Neural progenitor cell (in vitro differentiated cells): ENCODE data around the gene XPR1. TPM values are rescaled to one million over a fixed set of nuclear protein-coding genes. Genes with fewer than 3 reads are reported as not detected.

Source experiments
- DNase-seq: peaks from one replicate; pipeline ENCODE4 v3.0.0-alpha.2; 2016; ENCODE audit warnings: low spot score
- H2AFZ ChIP-seq: fragments of 200-600 bp; sonication (generic); replicated peaks from 2 replicates; pipeline ENCODE4 v1.6.1; 2016; ENCODE audit warnings: antibody characterized with exemption
- H3F3A ChIP-seq: fragments of 200-600 bp; sonication (generic); 2 replicates; pipeline ENCODE4 v1.6.1; 2016; ENCODE audit warnings: antibody characterized with exemption, low read depth
- H3K27ac ChIP-seq: fragments of 200-600 bp; sonication (generic); 2 replicates; pipeline ENCODE4 v1.5.1; 2016; ENCODE audit warnings: mild to moderate bottlenecking
- H3K27me3 ChIP-seq: fragments of 200-600 bp; sonication (generic); 2 replicates; pipeline ENCODE4 v1.6.1; 2016; ENCODE audit warnings: mild to moderate bottlenecking, moderate library complexity
- H3K36me3 ChIP-seq: fragments of 200-600 bp; sonication (generic); 2 replicates; pipeline ENCODE4 v1.5.1; 2016
- H3K4me1 ChIP-seq: fragments of 200-600 bp; sonication (generic); 2 replicates; pipeline ENCODE4 v1.6.1; 2016; ENCODE audit warnings: mixed run types
- H3K4me2 ChIP-seq: fragments of 200-600 bp; sonication (generic); 2 replicates; pipeline ENCODE4 v1.6.1; 2016
- H3K4me3 ChIP-seq: fragments of 200-600 bp; sonication (generic); 2 replicates; pipeline ENCODE4 v1.5.1; 2016
- H3K79me2 ChIP-seq: fragments of 200-600 bp; sonication (generic); 2 replicates; pipeline ENCODE4 v1.6.1; 2016; ENCODE audit warnings: low read depth
- H3K9ac ChIP-seq: fragments of 200-600 bp; sonication (generic); 2 replicates; pipeline ENCODE4 v1.6.1; 2016
- H3K9me3 ChIP-seq: fragments of 200-600 bp; sonication (generic); 2 replicates; pipeline ENCODE4 v1.5.1; 2016; ENCODE audit warnings: low read depth
- H4K20me1 ChIP-seq: fragments of 200-600 bp; sonication (generic); 2 replicates; pipeline ENCODE4 v1.6.1; 2016; ENCODE audit warnings: low read depth
- H3K27ac Mint-ChIP-seq: 3 replicates; pipeline ENCODE4 v1.8.0; 2021; ENCODE audit warnings: mixed read lengths
- H3K27me3 Mint-ChIP-seq: 2 replicates; pipeline ENCODE4 v1.8.0; 2022; ENCODE audit warnings: low read depth, mild to moderate bottlenecking, inconsistent platforms, moderate library complexity, mixed read lengths; ENCODE audit not compliant: insufficient read depth
- H3K36me3 Mint-ChIP-seq: 3 replicates; pipeline ENCODE4 v1.8.0; 2021; ENCODE audit warnings: mixed read lengths
- H3K4me1 Mint-ChIP-seq: 3 replicates; pipeline ENCODE4 v1.8.0; 2021; ENCODE audit warnings: mixed read lengths
- H3K4me3 Mint-ChIP-seq: 3 replicates; pipeline ENCODE4 v1.8.0; 2021; ENCODE audit warnings: mild to moderate bottlenecking, moderate library complexity, mixed read lengths
- H3K9me3 Mint-ChIP-seq: 3 replicates; pipeline ENCODE4 v1.8.0; 2020; ENCODE audit warnings: mixed read lengths
- EZH2 ChIP-seq: fragments of 200-600 bp; sonication (generic); IDR thresholded peaks from 2 replicates; pipeline ENCODE4 v1.6.1; 2017; ENCODE audit warnings: antibody characterized with exemption, mild to moderate bottlenecking, moderate library complexity
- EZH2phosphoT487 ChIP-seq: fragments of 200-600 bp; sonication (generic); IDR thresholded peaks from 2 replicates; pipeline ENCODE4 v1.6.1; 2017; ENCODE audit warnings: antibody characterized with exemption
- total RNA-seq: library from RNA; depleted of rRNA; stranded (reverse); fragments of >200 nt; gene quantifications from 2 replicates; pipeline ENCODE4 v1.2.3, GENCODE V29; 2015; ENCODE audit warnings: low replicate concordance
- TF ChIP-seq, protein P1 (sequence below): fragments of 200-600 bp; sonication (generic); IDR thresholded peaks from 2 replicates; pipeline ENCODE4 v1.5.1; 2017; ENCODE audit warnings: antibody characterized with exemption, mild to moderate bottlenecking

The XPR1 gene
- total RNA-seq, 1 donor from 2014 or later = 75.0 TPM

- DNase-seq = no peak
- Mint-ChIP-seq H3K9me3 (no peaks in the 10 kb centered on the region), H3K36me3 (peaks cover 5% of the 10 kb centered on the region), H3K4me1 (no peaks in the 10 kb centered on the region), H3K4me3 (no peak overlapping the region), H3K27ac (no peak overlapping the region), H3K27me3 (no peaks in the 10 kb centered on the region)
- H2AFZ ChIP-seq = no peak overlapping the region
- no peak overlapping the region for H3K4me2 ChIP-seq
- H3K27ac ChIP-seq = no peak overlapping the region
- no peaks in the 10 kb centered on the region for H3K79me2 ChIP-seq
- TF ChIP-seq EZH2 = no peak
- no peak for TF ChIP-seq EZH2phosphoT487
- TF ChIP-seq, protein P1, sequence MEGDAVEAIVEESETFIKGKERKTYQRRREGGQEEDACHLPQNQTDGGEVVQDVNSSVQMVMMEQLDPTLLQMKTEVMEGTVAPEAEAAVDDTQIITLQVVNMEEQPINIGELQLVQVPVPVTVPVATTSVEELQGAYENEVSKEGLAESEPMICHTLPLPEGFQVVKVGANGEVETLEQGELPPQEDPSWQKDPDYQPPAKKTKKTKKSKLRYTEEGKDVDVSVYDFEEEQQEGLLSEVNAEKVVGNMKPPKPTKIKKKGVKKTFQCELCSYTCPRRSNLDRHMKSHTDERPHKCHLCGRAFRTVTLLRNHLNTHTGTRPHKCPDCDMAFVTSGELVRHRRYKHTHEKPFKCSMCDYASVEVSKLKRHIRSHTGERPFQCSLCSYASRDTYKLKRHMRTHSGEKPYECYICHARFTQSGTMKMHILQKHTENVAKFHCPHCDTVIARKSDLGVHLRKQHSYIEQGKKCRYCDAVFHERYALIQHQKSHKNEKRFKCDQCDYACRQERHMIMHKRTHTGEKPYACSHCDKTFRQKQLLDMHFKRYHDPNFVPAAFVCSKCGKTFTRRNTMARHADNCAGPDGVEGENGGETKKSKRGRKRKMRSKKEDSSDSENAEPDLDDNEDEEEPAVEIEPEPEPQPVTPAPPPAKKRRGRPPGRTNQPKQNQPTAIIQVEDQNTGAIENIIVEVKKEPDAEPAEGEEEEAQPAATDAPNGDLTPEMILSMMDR = no peak
- no peak overlapping the region for H3K4me3 ChIP-seq
- no peak overlapping the region for H3K9ac ChIP-seq
- no peaks in the 10 kb centered on the region for H3K36me3 ChIP-seq
- H3F3A ChIP-seq = no peaks in the 10 kb centered on the region
- no peaks in the 10 kb centered on the region for H4K20me1 ChIP-seq
- no peaks in the 10 kb centered on the region for H3K27me3 ChIP-seq
- no peaks in the 10 kb centered on the region for H3K4me1 ChIP-seq
- no peaks in the 10 kb centered on the region for H3K9me3 ChIP-seq
These were observed 257.5 kb downstream of the XPR1 start for GRCh38 chr1:180889325-180889724.

- H3K4me2 ChIP-seq = no peak overlapping the region
- DNase-seq = no peak
- no peak overlapping the region for H3K4me3 Mint-ChIP-seq
- H3K36me3 Mint-ChIP-seq = peaks cover 3% of the 10 kb centered on the region
- no peaks in the 10 kb centered on the region for H3K4me1 Mint-ChIP-seq
- H3K36me3 ChIP-seq = no peaks in the 10 kb centered on the region
- peaks cover 2% of the 10 kb centered on the region for H3K27me3 Mint-ChIP-seq
- H3K9ac ChIP-seq = no peak overlapping the region
- no peak overlapping the region for H2AFZ ChIP-seq
- H3K27ac Mint-ChIP-seq = no peak overlapping the region
- H3K9me3 Mint-ChIP-seq = no peaks in the 10 kb centered on the region
- no peaks in the 10 kb centered on the region for H3K27me3 ChIP-seq
- H3K4me1 ChIP-seq = no peaks in the 10 kb centered on the region
- no peaks in the 10 kb centered on the region for H3K79me2 ChIP-seq
- TF ChIP-seq EZH2 (no peak), EZH2phosphoT487 (no peak)
- TF ChIP-seq, protein P1 = no peak
- H3F3A ChIP-seq = no peaks in the 10 kb centered on the region
- no peaks in the 10 kb centered on the region for H4K20me1 ChIP-seq
- H3K27ac ChIP-seq = no peak overlapping the region
- no peak overlapping the region for H3K4me3 ChIP-seq
- H3K9me3 ChIP-seq = no peaks in the 10 kb centered on the region
These were observed 260.4 kb downstream of the XPR1 start for GRCh38 chr1:180892272-180892671.

DNA sequence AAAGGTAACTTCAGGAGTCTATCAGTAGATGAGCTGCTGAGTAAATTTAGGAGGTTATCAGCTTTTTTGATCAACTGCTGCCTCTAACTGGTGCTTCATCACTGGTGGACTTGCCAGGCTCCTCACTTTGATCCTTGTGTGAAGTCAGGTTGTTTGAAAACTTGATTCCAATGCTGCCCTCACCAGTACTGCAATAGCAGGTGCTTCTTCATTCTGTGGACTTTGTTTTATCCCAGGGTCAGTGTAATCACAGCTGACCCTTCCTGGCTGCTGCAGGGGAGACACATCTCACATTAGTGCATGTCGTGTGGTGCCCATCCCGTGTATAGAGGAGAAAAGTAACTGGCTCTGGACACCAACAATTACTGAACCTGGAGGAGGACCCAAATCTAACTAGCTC, 260.9 kb downstream of the XPR1 start:
- DNase-seq = no peak
- H3K27ac Mint-ChIP-seq = no peak overlapping the region

More for the DNA sequence above, 260.9 kb downstream of the XPR1 start:
- Histone ChIP-seq H3K9me3 (no peaks in the 10 kb centered on the region), H3K4me1 (no peaks in the 10 kb centered on the region), H3K27ac (no peak overlapping the region), H3K4me3 (no peak overlapping the region), H4K20me1 (no peaks in the 10 kb centered on the region), H3K4me2 (no peak overlapping the region), H3K9ac (no peak overlapping the region), H3K27me3 (no peaks in the 10 kb centered on the region), H2AFZ (no peak overlapping the region), H3K36me3 (no peaks in the 10 kb centered on the region), H3K79me2 (no peaks in the 10 kb centered on the region), H3F3A (no peaks in the 10 kb centered on the region)
- Mint-ChIP-seq H3K27me3 (peaks cover 2% of the 10 kb centered on the region), H3K4me1 (no peaks in the 10 kb centered on the region), H3K4me3 (no peak overlapping the region), H3K9me3 (no peaks in the 10 kb centered on the region), H3K36me3 (peaks cover 3% of the 10 kb centered on the region)
- TF ChIP-seq, protein P1 = no peak
- TF ChIP-seq EZH2 = no peak
- no peak for TF ChIP-seq EZH2phosphoT487
